Coronary artery (tissue), 2 donors: ENCODE results near the gene CABP1.

Experiments
- DNase-seq: peaks from one replicate; pipeline ENCODE4 v3.0.0-alpha.2; 2017; ENCODE audit warnings: low spot score
- H3K27ac ChIP-seq, 2 donors: fragments of 200-600 bp; sonication (generic); one replicate each; pipeline ENCODE4 v1.5.1; 2016 to 2019
- H3K4me3 ChIP-seq: fragments of 200-600 bp; sonication (generic); 2 replicates; pipeline ENCODE4 v1.5.1; 2016; ENCODE audit warnings: mild to moderate bottlenecking, moderate library complexity
- CTCF ChIP-seq: fragments of 200-600 bp; sonication (generic); IDR thresholded peaks from one replicate; pipeline ENCODE4 v1.5.1; 2019; ENCODE audit warnings: antibody characterized with exemption

Gene CABP1

GRCh38 chr12:120652656-120653435, 12.4 kb downstream of the CABP1 start:
- no peak for TF ChIP-seq CTCF
- DNase-seq = peak; percentile 84
- Histone ChIP-seq H3K27ac (peak overlapping the region; percentile 72 to 94), H3K4me3 (no peak overlapping the region)

GRCh38 chr12:120653611-120654010, 13.2 kb downstream of the CABP1 start:
- DNase-seq = no peak
- TF ChIP-seq CTCF = no peak
- peak overlapping the region; percentile 72 to 94 for H3K27ac ChIP-seq
- H3K4me3 ChIP-seq = no peak overlapping the region

- TF ChIP-seq CTCF = no peak
- DNase-seq = peak; percentile 91
- H3K27ac ChIP-seq = peak overlapping the region; percentile 72 to 94
- peak overlapping the region; percentile 23 for H3K4me3 ChIP-seq
Measured at GRCh38 chr12:120654656-120655055, 14.2 kb downstream of the CABP1 start.

- Histone ChIP-seq H3K27ac (no peak overlapping the region), H3K4me3 (no peak overlapping the region)
- TF ChIP-seq CTCF = no peak
- DNase-seq = no peak
Measured at GRCh38 chr12:120656008-120656407, 15.6 kb downstream of the CABP1 start.

GRCh38 chr12:120658286-120659150, 18.1 kb downstream of the CABP1 start:
- no peak for TF ChIP-seq CTCF
- no peak overlapping the region for H3K4me3 ChIP-seq
- no peak overlapping the region for H3K27ac ChIP-seq
- no peak for DNase-seq

GRCh38 chr12:120659151-120659525, 18.7 kb downstream of the CABP1 start:
- no peak for TF ChIP-seq CTCF
- H3K4me3 ChIP-seq = no peak overlapping the region
- H3K27ac ChIP-seq = no peak overlapping the region
- no peak for DNase-seq
